ENCODE measurements around the gene FAM153A.
"Not testable (repeated sequence)": the region's sequence is repeated elsewhere in the genome, so short reads cannot be mapped to it uniquely, and the experiment has no call there.

DNA sequence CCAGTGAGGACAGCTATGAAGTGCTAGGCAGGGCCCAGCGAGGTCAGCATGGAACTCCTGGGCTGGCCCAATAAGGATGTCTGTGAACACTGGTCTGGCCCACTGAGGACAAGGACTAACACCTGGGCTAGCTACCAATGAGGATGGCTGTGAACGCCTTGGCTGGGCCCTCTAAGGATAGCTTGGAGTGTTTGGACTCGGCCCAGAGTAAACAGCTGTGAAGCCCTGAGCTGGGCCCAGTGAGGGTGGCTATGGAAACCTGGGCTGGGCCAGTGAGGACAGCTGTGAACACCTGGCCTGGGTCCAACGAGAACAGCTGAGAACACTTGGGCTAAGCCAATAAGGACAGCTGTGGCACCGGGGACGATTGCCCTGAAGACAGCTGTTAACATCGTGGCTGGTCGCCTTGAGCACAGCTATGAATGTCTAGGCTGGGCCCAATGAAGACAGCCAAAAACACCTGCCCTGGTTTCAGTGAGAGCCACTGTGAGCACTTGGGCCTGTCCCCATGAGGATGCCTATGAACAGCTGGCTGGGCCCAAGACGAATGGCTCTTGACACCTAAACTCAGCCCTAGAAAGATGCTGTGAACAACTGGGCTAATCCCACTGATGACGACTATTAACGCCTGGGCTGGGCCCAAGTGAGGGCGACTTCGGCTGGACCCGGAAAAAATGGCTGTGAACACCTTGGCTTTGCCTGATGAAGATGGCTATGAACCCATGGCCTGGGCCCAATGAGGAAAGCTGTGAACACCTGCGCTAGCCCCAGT, 18.8 kb downstream of the FAM153A start:
- TF ChIP-seq, protein P1, sequence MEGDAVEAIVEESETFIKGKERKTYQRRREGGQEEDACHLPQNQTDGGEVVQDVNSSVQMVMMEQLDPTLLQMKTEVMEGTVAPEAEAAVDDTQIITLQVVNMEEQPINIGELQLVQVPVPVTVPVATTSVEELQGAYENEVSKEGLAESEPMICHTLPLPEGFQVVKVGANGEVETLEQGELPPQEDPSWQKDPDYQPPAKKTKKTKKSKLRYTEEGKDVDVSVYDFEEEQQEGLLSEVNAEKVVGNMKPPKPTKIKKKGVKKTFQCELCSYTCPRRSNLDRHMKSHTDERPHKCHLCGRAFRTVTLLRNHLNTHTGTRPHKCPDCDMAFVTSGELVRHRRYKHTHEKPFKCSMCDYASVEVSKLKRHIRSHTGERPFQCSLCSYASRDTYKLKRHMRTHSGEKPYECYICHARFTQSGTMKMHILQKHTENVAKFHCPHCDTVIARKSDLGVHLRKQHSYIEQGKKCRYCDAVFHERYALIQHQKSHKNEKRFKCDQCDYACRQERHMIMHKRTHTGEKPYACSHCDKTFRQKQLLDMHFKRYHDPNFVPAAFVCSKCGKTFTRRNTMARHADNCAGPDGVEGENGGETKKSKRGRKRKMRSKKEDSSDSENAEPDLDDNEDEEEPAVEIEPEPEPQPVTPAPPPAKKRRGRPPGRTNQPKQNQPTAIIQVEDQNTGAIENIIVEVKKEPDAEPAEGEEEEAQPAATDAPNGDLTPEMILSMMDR (IDR thresholded peaks at IDR 0.05) = not testable (repeated sequence)
- not testable (repeated sequence) for TF ChIP-seq POLR2A (IDR thresholded peaks at IDR 0.05)

Measured in Peyer's patch (tissue), 4 donors.